Suppressor macrophage treated with lipopolysaccharide for 4 hours (primary cell): ENCODE data around the gene ASAP2.

Experiments used
- DNase-seq: peaks from one replicate; pipeline ENCODE4 v3.0.0-alpha.2; 2020

ASAP2 gene

GRCh38 chr2:9184361-9184760 lies 22.3 kb upstream of the ASAP2 start:
- DNase-seq = no peak

GRCh38 chr2:9187620-9188214 lies 18.9 kb upstream of the ASAP2 start:
- no peak for DNase-seq

GRCh38 chr2:9188823-9189222 lies 17.8 kb upstream of the ASAP2 start:
- no peak for DNase-seq

- no peak for DNase-seq
Observed at GRCh38 chr2:9189901-9190300, 16.7 kb upstream of the ASAP2 start.

- DNase-seq = peak; percentile 41
Observed at GRCh38 chr2:9191041-9191481, 15.6 kb upstream of the ASAP2 start.

GRCh38 chr2:9192712-9193111 lies 13.9 kb upstream of the ASAP2 start:
- DNase-seq = no peak

GRCh38 chr2:9194352-9194751 lies 12.3 kb upstream of the ASAP2 start:
- DNase-seq = no peak

- DNase-seq = peak; percentile 46
Observed at GRCh38 chr2:9196637-9197036, 10.0 kb upstream of the ASAP2 start.

- no peak for DNase-seq
Observed at GRCh38 chr2:9197916-9198315, 8.7 kb upstream of the ASAP2 start.

GRCh38 chr2:9199716-9200632 lies 6.6 kb upstream of the ASAP2 start:
- no peak for DNase-seq

GRCh38 chr2:9200633-9201015 lies 6.0 kb upstream of the ASAP2 start:
- DNase-seq = no peak

- no peak for DNase-seq
Observed at GRCh38 chr2:9201185-9201891, 5.3 kb upstream of the ASAP2 start.

- no peak for DNase-seq
Observed at GRCh38 chr2:9203006-9203405, 3.6 kb upstream of the ASAP2 start.

- DNase-seq = no peak
Observed at GRCh38 chr2:9203876-9204275, 2.7 kb upstream of the ASAP2 start.

- no peak for DNase-seq
Observed at GRCh38 chr2:9204939-9205338, 1.7 kb upstream of the ASAP2 start.

- peak; percentile 34 for DNase-seq
Observed at GRCh38 chr2:9205486-9205885, 1.1 kb upstream of the ASAP2 start.

- peak; percentile 39 for DNase-seq
Observed at GRCh38 chr2:9206991-9207640, 504 bp downstream of the ASAP2 start.

GRCh38 chr2:9207641-9208311 lies 1.2 kb downstream of the ASAP2 start:
- no peak for DNase-seq

GRCh38 chr2:9208875-9209274 lies 2.3 kb downstream of the ASAP2 start:
- DNase-seq = no peak

GRCh38 chr2:9210030-9210429 lies 3.4 kb downstream of the ASAP2 start:
- no peak for DNase-seq

GRCh38 chr2:9211496-9211895 lies 4.9 kb downstream of the ASAP2 start:
- no peak for DNase-seq

- no peak for DNase-seq
Observed at GRCh38 chr2:9212010-9212635, 5.5 kb downstream of the ASAP2 start.
